GM13977 (cell line): ENCODE measurements around the gene CDK17.
"Not testable (repeated sequence)": the region's sequence is repeated elsewhere in the genome, so short reads cannot be mapped to it uniquely, and the experiment has no call there.

Experiments
- DNase-seq: peaks from one replicate; pipeline ENCODE4 v3.0.0; 2012; ENCODE audit warnings: low spot score
- in situ Hi-C: fragments of 300-500 bp; cut with MboI; formaldehyde crosslinking; loops from one replicate; pipeline ENCODE4 v1.12.0; 2022; ENCODE audit warnings: low sequenced_read_pairs, low pct_unique_long_range_greater_than_20kb, mixed read lengths, inconsistent platforms; ENCODE audit not compliant: unreplicated experiment
- TF ChIP-seq, protein P1 (sequence below): IDR thresholded peaks from 2 replicates; pipeline ENCODE4 v1.5.1; 2012; ENCODE audit warnings: mild to moderate bottlenecking, control low read depth; ENCODE audit not compliant: insufficient read depth; ENCODE audit errors: extremely low read depth, missing control alignments

Gene CDK17

DNA sequence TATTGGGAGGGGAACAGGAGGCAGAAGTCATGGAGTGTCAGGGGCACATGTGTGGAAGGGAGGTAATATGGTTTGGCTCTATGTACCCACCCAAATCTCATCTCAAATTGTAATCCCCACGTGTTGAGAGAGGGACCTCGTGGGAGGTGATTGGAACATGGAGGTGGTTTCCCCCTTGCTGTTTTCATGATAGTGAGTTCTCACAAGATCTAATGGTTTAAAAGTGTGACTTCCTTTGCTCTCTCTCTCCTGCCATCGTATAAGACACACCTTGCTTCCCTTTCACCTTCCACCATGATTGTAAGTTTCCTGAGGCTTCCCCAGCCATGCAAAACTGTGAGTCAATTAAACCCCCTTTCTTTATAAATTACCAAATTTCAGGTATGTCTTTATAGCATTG, 41.6 kb upstream of the CDK17 start:
- TF ChIP-seq, protein P1, sequence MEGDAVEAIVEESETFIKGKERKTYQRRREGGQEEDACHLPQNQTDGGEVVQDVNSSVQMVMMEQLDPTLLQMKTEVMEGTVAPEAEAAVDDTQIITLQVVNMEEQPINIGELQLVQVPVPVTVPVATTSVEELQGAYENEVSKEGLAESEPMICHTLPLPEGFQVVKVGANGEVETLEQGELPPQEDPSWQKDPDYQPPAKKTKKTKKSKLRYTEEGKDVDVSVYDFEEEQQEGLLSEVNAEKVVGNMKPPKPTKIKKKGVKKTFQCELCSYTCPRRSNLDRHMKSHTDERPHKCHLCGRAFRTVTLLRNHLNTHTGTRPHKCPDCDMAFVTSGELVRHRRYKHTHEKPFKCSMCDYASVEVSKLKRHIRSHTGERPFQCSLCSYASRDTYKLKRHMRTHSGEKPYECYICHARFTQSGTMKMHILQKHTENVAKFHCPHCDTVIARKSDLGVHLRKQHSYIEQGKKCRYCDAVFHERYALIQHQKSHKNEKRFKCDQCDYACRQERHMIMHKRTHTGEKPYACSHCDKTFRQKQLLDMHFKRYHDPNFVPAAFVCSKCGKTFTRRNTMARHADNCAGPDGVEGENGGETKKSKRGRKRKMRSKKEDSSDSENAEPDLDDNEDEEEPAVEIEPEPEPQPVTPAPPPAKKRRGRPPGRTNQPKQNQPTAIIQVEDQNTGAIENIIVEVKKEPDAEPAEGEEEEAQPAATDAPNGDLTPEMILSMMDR: no peak
- in situ Hi-C loops: no loop called here
- DNase-seq: no peak

DNA sequence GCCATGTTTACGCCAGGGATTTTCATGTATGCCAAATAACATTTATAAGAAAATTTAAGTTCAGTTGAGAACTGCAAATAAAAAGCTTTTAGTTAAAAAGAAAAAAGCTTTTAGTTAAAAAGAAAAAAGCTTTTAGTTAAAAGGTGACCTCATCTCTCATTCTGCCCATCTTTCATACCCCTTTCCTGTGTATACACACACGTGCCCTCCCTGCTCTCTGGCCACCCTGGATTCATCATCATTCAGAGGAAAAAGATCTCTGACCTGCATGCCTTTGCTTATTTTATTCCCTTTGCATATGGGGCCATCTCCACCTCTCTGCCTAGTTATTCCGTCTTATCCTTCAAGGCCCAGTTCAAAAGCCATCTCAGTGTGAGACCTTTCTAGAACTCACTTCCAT, 38.1 kb upstream of the CDK17 start:
- TF ChIP-seq, protein P1: no peak
- in situ Hi-C loops: no loop called here

DNA sequence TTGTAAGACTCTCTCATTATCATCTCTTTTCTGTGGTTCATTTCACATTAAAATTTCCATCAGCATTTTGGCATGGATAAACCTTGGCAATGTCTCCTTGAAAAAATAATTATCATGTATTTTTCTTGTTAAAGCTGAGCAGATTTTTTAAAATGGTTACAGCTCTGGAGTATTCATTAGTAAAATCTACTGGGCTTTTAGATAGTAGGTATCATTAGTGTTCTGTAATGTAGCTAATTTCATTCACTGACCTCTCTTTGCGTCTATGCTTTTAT, 36.9 kb upstream of the CDK17 start:
- in situ Hi-C loops: no loop called here

More for the DNA sequence above, 38.1 kb upstream of the CDK17 start:
- no peak for DNase-seq

DNA sequence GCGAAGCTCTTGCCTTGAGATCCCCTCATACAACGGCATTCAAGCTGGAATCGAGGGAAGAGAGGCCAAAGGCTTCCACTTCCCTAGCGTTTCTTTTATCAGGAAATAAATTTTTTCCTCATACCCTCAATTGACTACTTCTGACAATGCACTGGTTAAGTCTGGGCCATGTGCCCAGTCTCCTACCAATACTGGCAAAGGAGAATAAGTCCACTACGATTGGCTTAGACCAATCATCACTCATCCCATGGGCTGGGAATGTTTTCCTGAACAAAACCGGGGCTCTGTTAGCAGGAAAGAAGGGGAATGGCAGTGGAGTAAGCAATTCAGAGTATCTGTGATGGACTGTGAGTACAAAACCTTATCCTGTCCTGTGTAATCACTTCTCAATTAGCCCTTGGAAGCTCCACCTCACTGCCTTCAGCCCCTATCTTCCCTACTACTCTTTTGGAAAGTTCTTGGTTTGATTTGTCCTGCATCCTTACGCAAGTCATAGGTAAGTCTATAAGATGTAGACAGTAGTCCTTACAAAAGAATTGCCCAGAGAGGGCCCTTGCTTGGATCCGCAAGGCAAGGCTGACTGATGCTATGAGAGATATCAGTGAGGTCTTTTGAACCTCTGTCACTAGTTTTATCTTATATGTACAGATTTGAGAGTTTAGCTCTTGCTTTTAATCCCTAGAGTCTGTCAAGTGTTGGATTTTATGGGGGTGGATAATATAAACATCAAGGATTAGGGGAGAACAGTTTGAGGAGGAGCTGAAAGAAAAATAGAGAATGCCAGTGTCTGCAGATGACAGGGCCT, 36.3 kb upstream of the CDK17 start:
- TF ChIP-seq, protein P1: no peak
- in situ Hi-C loops: no loop called here

More for the DNA sequence above, 36.9 kb upstream of the CDK17 start:
- no peak for DNase-seq
- TF ChIP-seq, protein P1: no peak

GRCh38 chr12:96434107-96434506, 33.9 kb upstream of the CDK17 start:
- no peak for DNase-seq
- in situ Hi-C loops: no loop called here
- TF ChIP-seq, protein P1: no peak

More for the DNA sequence above, 36.3 kb upstream of the CDK17 start:
- no peak for DNase-seq

DNA sequence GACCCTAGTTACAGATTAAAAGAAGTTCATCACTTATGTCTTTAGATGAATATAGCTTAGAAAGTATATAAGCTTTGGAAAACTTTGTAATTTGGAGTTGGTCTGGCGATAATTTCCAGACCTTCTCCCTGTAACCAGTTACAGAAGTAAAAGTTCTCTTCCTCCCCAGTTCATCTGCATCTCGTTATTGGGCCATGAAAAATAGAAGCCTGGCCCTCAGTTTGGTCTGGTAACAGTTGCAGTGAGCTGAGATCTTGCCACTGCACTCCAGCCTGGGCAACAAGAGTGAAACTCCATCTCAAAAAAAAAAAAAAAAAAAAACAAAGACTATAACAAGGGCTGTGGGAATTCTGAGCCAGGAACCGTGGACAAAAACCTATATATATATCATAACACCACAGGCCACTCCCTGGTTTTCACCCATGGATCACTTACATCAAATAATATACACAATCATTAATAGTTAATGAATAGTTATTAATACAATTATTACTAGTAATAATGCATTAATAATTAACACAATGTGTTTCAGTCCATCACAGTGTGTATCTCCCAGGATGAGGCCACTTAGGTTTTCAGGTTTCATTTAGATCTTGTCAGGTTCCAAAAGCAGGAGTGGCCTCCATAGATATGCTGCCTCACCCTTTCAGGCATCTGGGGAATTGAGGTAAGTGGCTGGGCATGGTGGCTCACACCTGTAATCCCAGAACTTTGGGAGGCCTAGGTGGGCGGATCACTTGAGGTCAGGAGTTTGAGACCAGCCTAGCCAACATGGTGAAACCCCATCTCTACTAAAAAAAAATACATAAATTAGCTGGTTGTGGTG, 32.5 kb upstream of the CDK17 start:
- DNase-seq, in situ Hi-C loops: not testable (repeated sequence)

DNA sequence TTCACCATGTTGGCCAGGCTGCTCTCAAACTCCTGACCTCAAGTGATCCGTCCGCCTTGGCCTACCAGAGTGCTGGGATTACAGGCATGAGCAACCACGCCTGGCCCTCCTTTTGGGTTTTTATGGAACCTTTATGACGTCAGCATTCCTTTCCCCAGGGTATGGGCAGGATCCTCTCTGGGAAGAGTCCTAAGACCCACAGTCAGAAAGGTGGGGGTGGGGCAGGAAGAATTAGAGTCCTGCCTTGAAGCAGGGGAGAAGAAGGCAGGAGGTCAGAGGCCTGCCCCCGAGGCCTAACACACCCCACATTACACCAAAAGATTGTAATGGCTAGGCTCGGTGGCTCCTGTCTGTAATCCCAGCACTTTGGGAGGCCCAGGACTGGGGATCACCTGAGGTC, 30.8 kb upstream of the CDK17 start:
- DNase-seq: no peak
- in situ Hi-C loops: no loop called here
- TF ChIP-seq, protein P1: no peak
